ENCODE data around the gene RILPL2.
"Not testable (repeated sequence)": the region's sequence is repeated elsewhere in the genome, so short reads cannot be mapped to it uniquely, and the experiment has no call there.

RILPL2 gene

GRCh38 chr12:123444092-123445026 is 7.9 kb upstream of the RILPL2 start:
- CTCF ChIA-PET, result interaction anchor here (1.3 to 1.7 kb wide), 4 partner anchors 8 to 139 kb away, joined by 3 to 6 read pairs (median 4); partner anchors contain the start of genes RILPL2 and SNRNP35
- POLR2A ChIA-PET, result interaction anchor here (0.6 kb wide), 2 partner anchors 79 to 930 kb away, joined by 3 to 8 read pairs; no protein-coding TSS in a partner anchor

GRCh38 chr12:123442774-123443173 is 6.3 kb upstream of the RILPL2 start:
- CTCF ChIA-PET, result interaction anchor here (1.2 to 1.7 kb wide), 3 partner anchors 14 to 140 kb away, joined by 3 read pairs; partner anchors contain the start of gene SNRNP35
- POLR2A ChIA-PET, result interaction anchor here (0.6 to 1.4 kb wide), 2 partner anchors 10 to 11 kb away, joined by 4 to 8 read pairs; no protein-coding TSS in a partner anchor
- no peak for TF ChIP-seq CTCF (IDR thresholded peaks at IDR 0.05; ENCODE audit: control extremely low read depth, extremely low read depth, low read depth, missing control alignments)
- DNase-seq (ENCODE audit: extremely low spot score), result no peak

More at GRCh38 chr12:123444092-123445026, 7.9 kb upstream of the RILPL2 start:
- no peak for TF ChIP-seq CTCF (IDR thresholded peaks at IDR 0.05; ENCODE audit: control extremely low read depth, extremely low read depth, low read depth, missing control alignments)
- DNase-seq (ENCODE audit: extremely low spot score), result no peak

GRCh38 chr12:123441523-123442164 is 5.2 kb upstream of the RILPL2 start:
- peak; percentile 65 for DNase-seq (ENCODE audit: extremely low spot score)
- TF ChIP-seq CTCF (IDR thresholded peaks at IDR 0.05; ENCODE audit: control extremely low read depth, extremely low read depth, low read depth, missing control alignments), result no peak
- CTCF ChIA-PET, result interaction anchor here (1.0 to 1.6 kb wide), 5 partner anchors 10 to 114 kb away, joined by 3 to 5 read pairs (median 3); no protein-coding TSS in a partner anchor
- POLR2A ChIA-PET, result interaction anchor here (0.6 to 1.4 kb wide), 4 partner anchors 8 to 182 kb away, joined by 3 to 5 read pairs (median 4); no protein-coding TSS in a partner anchor

- TF ChIP-seq CTCF (IDR thresholded peaks at IDR 0.05; ENCODE audit: control extremely low read depth, extremely low read depth, low read depth, missing control alignments), result no peak
- POLR2A ChIA-PET, result interaction anchor here (1.0 to 2.2 kb wide), 2 partner anchors 8 to 32 kb away, joined by 3 to 15 read pairs; no protein-coding TSS in a partner anchor
- CTCF ChIA-PET, result interaction anchor here (1.6 to 2.2 kb wide), 2 partner anchors 9 to 13 kb away, joined by 4 to 7 read pairs; no protein-coding TSS in a partner anchor
- no peak for DNase-seq (ENCODE audit: extremely low spot score)
Measured at GRCh38 chr12:123435636-123436016, 858 bp downstream of the RILPL2 start.

- DNase-seq (ENCODE audit: extremely low spot score), result no peak
- ChIA-PET POLR2A (interaction anchor here (0.6 to 1.4 kb wide), 5 partner anchors 8 to 1798 kb away, joined by 3 to 5 read pairs (median 4); no protein-coding TSS in a partner anchor), CTCF (interaction anchor here (0.6 to 2.2 kb wide), 4 partner anchors 15 to 48 kb away, joined by 3 to 7 read pairs (median 3); no protein-coding TSS in a partner anchor)
- TF ChIP-seq CTCF (IDR thresholded peaks at IDR 0.05; ENCODE audit: control extremely low read depth, extremely low read depth, low read depth, missing control alignments), result no peak
Measured at GRCh38 chr12:123433615-123434014, 2.9 kb downstream of the RILPL2 start.

GRCh38 chr12:123431951-123432817 is 4.3 kb downstream of the RILPL2 start:
- ChIA-PET CTCF (interaction anchor here (0.9 to 1.3 kb wide), 2 partner anchors 9 to 596 kb away, joined by 3 to 5 read pairs; no protein-coding TSS in a partner anchor), POLR2A (interaction anchor here (0.6 to 1.4 kb wide), 4 partner anchors 10 to 91 kb away, joined by 3 to 5 read pairs (median 4); no protein-coding TSS in a partner anchor)
- DNase-seq (ENCODE audit: extremely low spot score), result not testable (repeated sequence)

- CTCF ChIA-PET, result interaction anchor here (0.9 to 2.0 kb wide), 3 partner anchors 12 to 557 kb away, joined by 3 to 6 read pairs (median 3); partner anchors contain the start of gene KMT5A
- DNase-seq (ENCODE audit: extremely low spot score); POLR2A ChIA-PET: not testable (repeated sequence)
Measured at GRCh38 chr12:123429101-123429500, 7.4 kb downstream of the RILPL2 start.
